ENCODE data around the gene SPATS2L. TPM values are rescaled to one million over a fixed set of nuclear protein-coding genes. Genes with fewer than 3 reads are reported as not detected.

Gene SPATS2L
- total RNA-seq, 3 donors from 2014 or later, result 61.3 to 67.5 (median 64.5) TPM

DNA sequence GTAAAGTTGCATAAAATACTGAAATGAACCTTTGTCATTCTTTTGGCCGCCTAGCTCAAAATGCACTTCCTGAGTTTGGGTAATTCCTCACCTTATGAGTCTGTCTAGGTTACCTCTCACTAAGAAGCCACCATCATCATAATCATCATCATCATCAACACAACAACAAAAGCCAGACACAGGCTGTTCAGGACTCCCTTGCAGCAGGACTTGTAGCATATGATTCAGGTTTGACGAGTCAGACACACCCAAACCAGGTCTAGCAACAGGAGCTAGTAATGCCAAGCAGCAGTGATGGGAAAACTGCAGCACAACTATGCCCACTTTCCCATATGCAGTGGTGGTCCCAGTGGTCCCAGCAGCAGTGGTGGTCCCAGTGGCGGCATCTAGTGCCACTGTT is 216.7 kb downstream of the SPATS2L start:
- peaks cover 0 to 6% of the 10 kb centered on the region in 2 donors for H3K4me1 ChIP-seq
- intact Hi-C loops (cut with DNase I; ENCODE audit: low total_unique reads), result no loop called here
- no peak for DNase-seq (ENCODE audit: low spot score in 2 of 2)
- no peaks in the 10 kb centered on the region for H3K9me3 ChIP-seq
- TF ChIP-seq POLR2AphosphoS5 (IDR thresholded peaks at IDR 0.05) (no peak), POLR2A (IDR thresholded peaks at IDR 0.05) (no peak), CTCF (IDR thresholded peaks at IDR 0.05) (no peak)
- no peaks in the 10 kb centered on the region for H3K36me3 ChIP-seq
- no peak overlapping the region for H3K4me3 ChIP-seq
- no peak overlapping the region for H3K27ac ChIP-seq
- H3K27me3 ChIP-seq, result no peaks in the 10 kb centered on the region

DNA sequence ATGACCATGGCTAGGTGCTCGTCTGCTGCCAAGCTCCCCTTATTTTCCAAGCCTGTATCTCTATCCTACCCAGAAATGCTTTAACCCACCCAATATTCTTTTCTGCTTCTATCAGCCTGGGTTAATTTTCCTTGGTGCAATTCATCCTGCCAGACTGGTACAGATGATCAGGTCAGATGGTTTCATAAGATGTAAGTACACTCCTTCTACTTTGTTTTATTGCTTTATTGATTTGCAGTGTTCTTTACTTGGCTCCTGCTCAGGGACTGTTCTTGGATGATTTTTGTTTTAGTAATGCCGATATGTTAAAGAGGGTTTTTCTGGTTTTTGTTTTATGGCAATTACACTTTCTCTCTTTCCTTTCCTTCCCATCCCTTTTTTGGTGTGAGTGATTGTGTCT is 217.1 kb downstream of the SPATS2L start:
- no peak for DNase-seq (ENCODE audit: low spot score in 2 of 2)
- TF ChIP-seq CTCF (IDR thresholded peaks at IDR 0.05) (no peak), POLR2AphosphoS5 (IDR thresholded peaks at IDR 0.05) (no peak), POLR2A (IDR thresholded peaks at IDR 0.05) (no peak)
- H3K27me3 ChIP-seq, result no peaks in the 10 kb centered on the region
- H3K4me1 ChIP-seq, result peaks cover 0 to 6% of the 10 kb centered on the region in 2 donors
- H3K36me3 ChIP-seq, result no peaks in the 10 kb centered on the region
- H3K9me3 ChIP-seq, result no peaks in the 10 kb centered on the region
- H3K27ac ChIP-seq, result no peak overlapping the region
- H3K4me3 ChIP-seq, result no peak overlapping the region
- intact Hi-C loops (cut with DNase I; ENCODE audit: low total_unique reads), result no loop called here

DNA sequence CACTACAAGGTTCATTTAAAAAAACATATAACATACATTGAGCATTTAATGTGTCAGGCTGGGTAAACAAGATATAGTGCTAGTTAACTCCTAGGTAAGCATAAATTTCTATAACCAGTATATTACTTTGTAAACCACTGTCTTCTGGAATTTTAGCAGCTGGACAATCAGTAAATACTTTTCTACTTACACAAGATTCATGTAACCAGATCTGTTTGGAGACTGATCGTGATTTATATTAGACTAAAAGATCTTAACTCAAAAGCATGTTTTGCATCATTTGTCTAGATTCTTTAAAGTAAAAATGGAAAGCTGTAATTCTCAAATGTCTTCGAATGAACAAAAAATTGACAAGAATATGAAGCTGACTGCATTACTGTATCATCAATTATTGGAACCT is 218.6 kb downstream of the SPATS2L start:
- H3K4me3 ChIP-seq, result peak overlapping the region in 2 of 3 donors; percentile 68 to 77
- intact Hi-C loops (cut with DNase I; ENCODE audit: low total_unique reads), result no loop called here
- H3K27ac ChIP-seq, result no peak overlapping the region
- H3K9me3 ChIP-seq, result no peaks in the 10 kb centered on the region
- no peaks in the 10 kb centered on the region for H3K36me3 ChIP-seq
- TF ChIP-seq POLR2AphosphoS5 (IDR thresholded peaks at IDR 0.05) (no peak), POLR2A (IDR thresholded peaks at IDR 0.05) (no peak), CTCF (IDR thresholded peaks at IDR 0.05) (no peak)
- peaks cover 0 to 6% of the 10 kb centered on the region in 2 donors for H3K4me1 ChIP-seq
- no peak for DNase-seq (ENCODE audit: low spot score in 2 of 2)
- no peaks in the 10 kb centered on the region for H3K27me3 ChIP-seq

- Histone ChIP-seq H3K4me1 (peaks cover 0 to 6% of the 10 kb centered on the region in 2 donors), H3K27ac (peak overlapping the region; percentile 25 to 41), H3K27me3 (no peaks in the 10 kb centered on the region), H3K36me3 (no peaks in the 10 kb centered on the region), H3K9me3 (no peaks in the 10 kb centered on the region), H3K4me3 (peak overlapping the region; percentile 68 to 77 (median 74))
- TF ChIP-seq CTCF (IDR thresholded peaks at IDR 0.05) (no peak), POLR2AphosphoS5 (IDR thresholded peaks at IDR 0.05) (no peak), POLR2A (IDR thresholded peaks at IDR 0.05) (no peak)
- DNase-seq (ENCODE audit: low spot score in 2 of 2), result no peak
- intact Hi-C loops (cut with DNase I; ENCODE audit: low total_unique reads), result no loop called here
These were observed 219.0 kb downstream of the SPATS2L start for GRCh38 chr2:200525551-200525881.

DNA sequence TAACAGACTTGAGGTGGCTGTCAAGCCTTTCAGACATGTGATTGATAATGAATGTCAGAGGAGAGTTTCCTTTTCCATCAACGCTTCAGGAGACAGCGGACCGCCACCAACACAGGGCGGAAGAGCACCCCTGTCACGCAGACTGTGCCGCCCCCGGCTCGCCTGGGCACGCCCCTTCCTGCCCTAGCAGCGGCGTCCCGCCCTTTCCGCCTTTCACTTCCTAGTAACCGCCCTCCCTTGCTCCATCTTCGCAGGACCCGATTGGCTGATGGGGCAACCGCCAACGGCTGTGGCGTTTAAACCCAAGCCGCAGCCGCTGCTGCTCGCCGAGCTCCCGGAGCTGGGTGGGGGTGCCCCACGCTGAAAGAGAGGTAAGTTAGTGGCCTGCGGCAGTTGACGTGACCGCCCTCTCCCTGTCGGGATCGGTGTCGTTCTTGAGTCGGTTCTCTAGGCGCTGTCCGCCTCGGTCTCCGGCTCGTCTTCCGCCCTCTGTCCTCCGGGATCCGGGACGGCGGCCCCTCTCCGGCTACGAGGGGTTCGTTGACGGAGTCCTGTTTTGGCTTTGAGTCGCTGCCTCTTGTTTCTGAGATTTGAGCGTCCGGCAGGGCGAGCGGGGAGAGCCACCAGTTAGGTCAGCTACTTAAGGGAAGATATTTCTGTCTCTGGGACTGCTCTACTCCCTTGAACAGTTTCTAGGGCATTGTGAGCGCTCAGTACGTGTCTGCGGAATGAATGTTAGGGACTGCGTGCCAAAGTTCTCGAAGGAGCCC is 219.6 kb downstream of the SPATS2L start, which contains the start of gene SGO2:
Gene SGO2, plus strand, starts transcription at position 326 of the 770 bp plus-strand sequence. CDS start 6,769 bp downstream, outside the sequence.
- intact Hi-C loops (cut with DNase I; ENCODE audit: low total_unique reads), result no loop called here

More for the DNA sequence above, 219.6 kb downstream of the SPATS2L start, which contains the start of gene SGO2:
- Histone ChIP-seq H3K4me1 (peaks cover 0 to 6% of the 10 kb centered on the region in 2 donors), H3K27me3 (no peaks in the 10 kb centered on the region), H3K9me3 (no peaks in the 10 kb centered on the region), H3K4me3 (peak within 1 kb of the TSS; percentile 68 to 77 (median 74)), H3K27ac (peak within 1 kb of the TSS; percentile 25 to 41), H3K36me3 (no peaks in the 10 kb centered on the region)
- TF ChIP-seq CTCF (IDR thresholded peaks at IDR 0.05) (no peak), POLR2AphosphoS5 (IDR thresholded peaks at IDR 0.05) (peak; percentile 44 to 86 (median 63)), POLR2A (IDR thresholded peaks at IDR 0.05) (peak; percentile 54)
- DNase-seq (ENCODE audit: low spot score in 2 of 2), result peak; percentile 88 to 94

Measured in breast epithelium (tissue), 4 donors.